Measurements from ENCODE around the gene UCHL1. TPM values are rescaled to one million over a fixed set of nuclear protein-coding genes. Genes with fewer than 3 reads are reported as not detected.
A peak's percentile ranks its signal among the peaks of the same experiment; 100 is the strongest.

UCHL1 gene
- total and polyA plus RNA-seq, 5 donors: 8.3 to 63.9 (median 40.5) TPM

- DNase-seq (no peak), ATAC-seq (no peak)
- intact Hi-C loops (cut with DNase I): loop anchor here in 1 of 4 donors (10.0 kb wide), 1 partner anchor 597 kb away; no protein-coding TSS in a partner anchor
- no peaks in the 10 kb centered on the region for H3K9me3 ChIP-seq (ENCODE audit: control insufficient read depth, low read length)
- WGBS: 96% methylated on average over 10 of the region's 10 CpGs
- H3K27me3 ChIP-seq (ENCODE audit: control insufficient read depth, insufficient read depth): no peaks in the 10 kb centered on the region
- H3K4me1 ChIP-seq (ENCODE audit: control insufficient read depth, insufficient read depth, low read length): no peaks in the 10 kb centered on the region
- H3K4me3 ChIP-seq (ENCODE audit: low read length): no peak overlapping the region
- H3K27ac ChIP-seq (ENCODE audit: low read length): no peak overlapping the region
Measured at GRCh38 chr4:41287852-41288251, 31.1 kb downstream of the UCHL1 start.

GRCh38 chr4:41288254-41288653 lies 31.5 kb downstream of the UCHL1 start:
- no peak overlapping the region for H3K4me3 ChIP-seq (ENCODE audit: low read length)
- DNase-seq (no peak), ATAC-seq (no peak)
- 97% methylated on average over 10 of the region's 10 CpGs for WGBS
- no peaks in the 10 kb centered on the region for H3K4me1 ChIP-seq (ENCODE audit: control insufficient read depth, insufficient read depth, low read length)
- no peaks in the 10 kb centered on the region for H3K27me3 ChIP-seq (ENCODE audit: control insufficient read depth, insufficient read depth)
- H3K27ac ChIP-seq (ENCODE audit: low read length): no peak overlapping the region
- intact Hi-C loops (cut with DNase I): loop anchor here in 1 of 4 donors (10.0 kb wide), 1 partner anchor 597 kb away; no protein-coding TSS in a partner anchor
- no peaks in the 10 kb centered on the region for H3K9me3 ChIP-seq (ENCODE audit: control insufficient read depth, low read length)

DNA sequence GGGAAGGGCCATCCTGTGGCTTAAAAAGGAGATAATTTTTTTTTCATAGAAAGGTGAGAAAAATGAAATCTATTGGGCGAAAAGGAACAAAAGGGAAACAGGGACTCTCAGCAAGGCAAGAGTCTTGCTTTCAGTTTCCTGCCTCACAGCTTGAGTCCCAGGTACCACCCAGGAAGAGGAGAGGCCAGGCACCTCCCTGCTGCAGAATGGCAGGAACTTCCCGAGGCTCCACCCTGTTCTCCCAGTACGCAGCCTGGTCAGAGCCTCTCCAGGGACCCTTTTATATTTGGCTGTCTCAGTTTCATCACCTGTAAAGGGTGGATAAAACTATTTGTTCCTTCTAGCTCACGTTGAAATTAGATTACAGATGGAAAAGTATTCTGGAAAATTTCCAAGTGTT lies 33.8 kb downstream of the UCHL1 start:
- Histone ChIP-seq H3K27ac (ENCODE audit: low read length) (no peak overlapping the region), H3K4me3 (ENCODE audit: low read length) (no peak overlapping the region), H3K27me3 (ENCODE audit: control insufficient read depth, insufficient read depth) (no peaks in the 10 kb centered on the region), H3K4me1 (ENCODE audit: control insufficient read depth, insufficient read depth, low read length) (no peaks in the 10 kb centered on the region), H3K9me3 (ENCODE audit: control insufficient read depth, low read length) (no peaks in the 10 kb centered on the region)
- peak in 2 of 3 donors; percentile 36 to 58 for DNase-seq
- 61% methylated on average over 4 of the region's 4 CpGs for WGBS
- intact Hi-C loops (cut with DNase I): no loop called here
- peak in 1 of 2 donors; percentile 91 for ATAC-seq

- intact Hi-C loops (cut with DNase I): no loop called here
Measured at GRCh38 chr4:41294445-41295062, 37.8 kb downstream of the UCHL1 start.

DNA sequence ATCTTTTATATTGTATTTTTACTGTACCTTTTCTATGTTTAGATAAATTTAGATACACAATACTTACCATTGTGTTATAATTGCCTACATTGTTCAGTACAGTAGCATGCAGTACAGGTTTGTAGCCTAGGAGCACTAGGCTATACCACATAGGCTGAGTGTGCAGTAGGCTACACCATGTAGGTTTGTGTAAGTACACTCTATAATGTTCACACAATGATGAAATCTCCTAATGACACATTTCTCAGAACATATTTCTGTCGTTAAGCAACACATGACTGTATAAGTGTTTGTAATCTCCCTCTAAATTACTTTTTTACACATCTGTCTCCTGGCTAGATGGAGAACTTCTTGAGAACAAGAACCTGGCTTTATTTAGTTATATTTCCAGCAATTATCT lies 40.3 kb downstream of the UCHL1 start:
- Histone ChIP-seq H3K9me3 (ENCODE audit: control insufficient read depth, low read length) (no peaks in the 10 kb centered on the region), H3K27ac (ENCODE audit: low read length) (no peak overlapping the region), H3K27me3 (ENCODE audit: control insufficient read depth, insufficient read depth) (no peaks in the 10 kb centered on the region), H3K4me3 (ENCODE audit: low read length) (no peak overlapping the region), H3K4me1 (ENCODE audit: control insufficient read depth, insufficient read depth, low read length) (no peaks in the 10 kb centered on the region)
- WGBS: 57% methylated on average over 1 of the region's 1 CpG
- no peak for ATAC-seq
- intact Hi-C loops (cut with DNase I): no loop called here
- DNase-seq: no peak

More at GRCh38 chr4:41294445-41295062, 37.8 kb downstream of the UCHL1 start:
- 93% methylated on average over 7 of the region's 7 CpGs for WGBS
- DNase-seq (no peak), ATAC-seq (no peak)
- Histone ChIP-seq H3K4me3 (ENCODE audit: low read length) (no peak overlapping the region), H3K27me3 (ENCODE audit: control insufficient read depth, insufficient read depth) (no peaks in the 10 kb centered on the region), H3K27ac (ENCODE audit: low read length) (no peak overlapping the region), H3K4me1 (ENCODE audit: control insufficient read depth, insufficient read depth, low read length) (no peaks in the 10 kb centered on the region), H3K9me3 (ENCODE audit: control insufficient read depth, low read length) (no peaks in the 10 kb centered on the region)

- ATAC-seq: no peak
Measured at GRCh38 chr4:41297832-41298231, 41.1 kb downstream of the UCHL1 start.

GRCh38 chr4:41299486-41299885 lies 42.8 kb downstream of the UCHL1 start:
- WGBS: 81% methylated on average over 2 of the region's 2 CpGs
- intact Hi-C loops (cut with DNase I): no loop called here
- Histone ChIP-seq H3K4me3 (ENCODE audit: low read length) (no peak overlapping the region), H3K27ac (ENCODE audit: low read length) (no peak overlapping the region), H3K9me3 (ENCODE audit: control insufficient read depth, low read length) (no peaks in the 10 kb centered on the region), H3K27me3 (ENCODE audit: control insufficient read depth, insufficient read depth) (no peaks in the 10 kb centered on the region), H3K4me1 (ENCODE audit: control insufficient read depth, insufficient read depth, low read length) (peaks cover 2% of the 10 kb centered on the region)
- no peak for DNase-seq
- no peak for ATAC-seq

More at GRCh38 chr4:41297832-41298231, 41.1 kb downstream of the UCHL1 start:
- Histone ChIP-seq H3K4me1 (ENCODE audit: control insufficient read depth, insufficient read depth, low read length) (no peaks in the 10 kb centered on the region), H3K4me3 (ENCODE audit: low read length) (no peak overlapping the region), H3K27me3 (ENCODE audit: control insufficient read depth, insufficient read depth) (no peaks in the 10 kb centered on the region), H3K27ac (ENCODE audit: low read length) (no peak overlapping the region), H3K9me3 (ENCODE audit: control insufficient read depth, low read length) (no peaks in the 10 kb centered on the region)
- 18% methylated on average over 2 of the region's 2 CpGs for WGBS
- intact Hi-C loops (cut with DNase I): no loop called here
- DNase-seq: no peak

DNA sequence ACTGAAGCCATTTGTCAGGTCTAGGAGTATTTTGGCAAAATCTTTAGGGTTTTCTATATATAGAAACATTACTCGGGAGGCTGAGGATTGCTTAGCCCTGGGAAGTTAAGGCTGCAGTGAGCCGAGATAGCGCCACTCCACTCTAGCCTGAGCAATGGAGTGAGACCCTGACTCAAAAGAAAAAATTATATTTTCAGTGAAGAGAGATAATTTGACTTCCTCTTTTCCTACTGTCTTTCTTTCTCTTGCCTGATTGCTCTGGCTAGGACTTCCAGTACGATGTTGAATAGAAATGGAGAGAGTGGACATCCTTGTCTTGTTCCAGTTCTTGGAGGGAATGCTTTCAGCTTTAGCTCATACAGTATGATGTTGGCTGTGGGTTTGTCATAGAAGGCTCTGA lies 44.4 kb downstream of the UCHL1 start:
- DNase-seq (no peak), ATAC-seq (no peak)
- Histone ChIP-seq H3K27me3 (ENCODE audit: control insufficient read depth, insufficient read depth) (no peaks in the 10 kb centered on the region), H3K27ac (ENCODE audit: low read length) (no peak overlapping the region), H3K4me1 (ENCODE audit: control insufficient read depth, insufficient read depth, low read length) (peaks cover 2% of the 10 kb centered on the region), H3K4me3 (ENCODE audit: low read length) (no peak overlapping the region), H3K9me3 (ENCODE audit: control insufficient read depth, low read length) (no peaks in the 10 kb centered on the region)
- intact Hi-C loops (cut with DNase I): no loop called here
- WGBS: 70% methylated on average over 4 of the region's 4 CpGs

GRCh38 chr4:41303372-41304118 lies 46.8 kb downstream of the UCHL1 start:
- Histone ChIP-seq H3K27me3 (ENCODE audit: control insufficient read depth, insufficient read depth) (no peaks in the 10 kb centered on the region), H3K9me3 (ENCODE audit: control insufficient read depth, low read length) (no peaks in the 10 kb centered on the region), H3K4me3 (ENCODE audit: low read length) (no peak overlapping the region), H3K4me1 (ENCODE audit: control insufficient read depth, insufficient read depth, low read length) (peaks cover 2% of the 10 kb centered on the region), H3K27ac (ENCODE audit: low read length) (no peak overlapping the region)
- ATAC-seq (peak in 1 of 2 donors; percentile 74), DNase-seq (no peak)
- WGBS: 62% methylated on average over 3 of the region's 3 CpGs
- intact Hi-C loops (cut with DNase I): no loop called here

- ATAC-seq: no peak
- intact Hi-C loops (cut with DNase I): no loop called here
- 82% methylated on average over 5 of the region's 5 CpGs for WGBS
Measured at GRCh38 chr4:41304221-41304620, 47.5 kb downstream of the UCHL1 start.

DNA sequence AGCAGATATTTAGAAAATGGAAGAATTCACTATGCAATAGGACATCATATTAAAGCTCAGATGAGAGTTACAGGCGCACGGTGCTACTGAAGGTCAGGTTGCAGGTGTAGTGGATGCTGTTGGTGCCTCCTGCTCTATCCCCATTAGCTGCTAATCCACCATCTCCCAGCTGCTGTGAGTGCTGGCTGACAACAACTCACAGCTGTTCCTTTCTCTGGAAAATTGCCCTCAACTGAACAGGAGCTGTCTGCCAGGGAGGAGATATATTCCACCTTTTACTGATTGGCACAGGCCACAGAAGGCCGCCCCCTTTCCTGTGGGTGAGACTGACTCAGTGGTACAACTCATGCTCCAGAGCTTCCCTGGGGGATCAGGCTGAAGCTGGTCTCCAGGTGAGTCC lies 48.7 kb downstream of the UCHL1 start:
- no peak for ATAC-seq
- no peak for DNase-seq
- Histone ChIP-seq H3K4me1 (ENCODE audit: control insufficient read depth, insufficient read depth, low read length) (peaks cover 2% of the 10 kb centered on the region), H3K9me3 (ENCODE audit: control insufficient read depth, low read length) (no peaks in the 10 kb centered on the region), H3K27me3 (ENCODE audit: control insufficient read depth, insufficient read depth) (no peaks in the 10 kb centered on the region), H3K27ac (ENCODE audit: low read length) (no peak overlapping the region), H3K4me3 (ENCODE audit: low read length) (no peak overlapping the region)
- intact Hi-C loops (cut with DNase I): no loop called here
- 85% methylated on average over 3 of the region's 3 CpGs for WGBS

More at GRCh38 chr4:41304221-41304620, 47.5 kb downstream of the UCHL1 start:
- Histone ChIP-seq H3K4me1 (ENCODE audit: control insufficient read depth, insufficient read depth, low read length) (peaks cover 2% of the 10 kb centered on the region), H3K9me3 (ENCODE audit: control insufficient read depth, low read length) (no peaks in the 10 kb centered on the region), H3K27ac (ENCODE audit: low read length) (no peak overlapping the region), H3K27me3 (ENCODE audit: control insufficient read depth, insufficient read depth) (no peaks in the 10 kb centered on the region), H3K4me3 (ENCODE audit: low read length) (no peak overlapping the region)
- DNase-seq: no peak
